NCI-H2081 treated with DMSO at 0.1 percent for 48 hours (cell line): Measurements from ENCODE around the gene CRIP1.

Experiments used
- DNase-seq: peaks from one replicate; lab custom pipeline; 2025; lab: John Stamatoyannopoulos, UW

Gene CRIP1

DNA sequence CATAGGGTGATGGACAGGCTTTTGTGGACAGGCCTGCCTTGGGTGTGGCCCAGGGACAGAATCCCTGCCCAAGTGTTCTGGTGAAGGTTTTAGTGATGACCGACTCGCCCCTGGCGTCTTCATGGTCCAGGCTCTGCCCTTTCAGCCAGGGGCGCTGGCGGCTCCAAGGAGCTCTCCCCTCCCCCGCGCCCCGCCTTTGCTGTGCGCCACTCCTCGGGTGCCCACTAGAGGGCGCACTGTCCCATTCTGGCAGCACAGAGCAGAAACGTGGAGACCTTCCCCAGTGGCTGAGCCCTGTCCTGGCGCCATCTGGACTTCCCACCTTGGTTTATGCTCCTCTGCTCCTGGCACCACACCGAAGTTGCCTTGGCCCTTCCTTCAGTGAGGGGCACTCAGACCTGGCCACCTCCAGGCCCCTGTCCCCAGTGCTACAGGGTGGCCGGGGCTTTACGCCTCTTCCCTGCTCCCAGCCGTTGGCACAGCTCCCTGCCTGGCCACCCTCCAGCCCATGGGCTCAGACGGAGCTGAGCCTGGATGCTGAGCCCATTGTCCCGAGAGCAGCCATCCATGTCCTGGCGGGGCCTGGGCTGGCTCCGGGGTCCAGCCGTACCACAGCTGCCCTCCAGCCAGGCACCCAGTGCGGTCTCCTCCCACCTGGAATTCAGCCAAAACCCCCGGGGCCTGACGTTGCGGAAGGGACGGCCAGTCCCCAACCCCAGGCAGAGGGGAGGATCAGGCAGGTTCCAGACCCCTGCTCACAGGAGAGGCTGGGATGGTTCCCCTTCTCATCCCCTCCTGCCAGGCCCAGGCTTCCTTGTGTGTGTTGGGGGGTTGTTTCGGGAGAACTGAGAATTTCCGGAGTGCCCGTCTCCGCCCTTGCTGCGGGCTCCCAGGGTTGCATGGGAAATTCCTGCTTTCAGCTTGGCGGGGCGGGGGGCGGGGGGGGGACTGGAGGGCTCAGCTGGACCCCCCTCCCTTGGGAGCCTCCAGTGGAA, 5.6 kb upstream of the CRIP1 start:
- peak; percentile 79 for DNase-seq

DNA sequence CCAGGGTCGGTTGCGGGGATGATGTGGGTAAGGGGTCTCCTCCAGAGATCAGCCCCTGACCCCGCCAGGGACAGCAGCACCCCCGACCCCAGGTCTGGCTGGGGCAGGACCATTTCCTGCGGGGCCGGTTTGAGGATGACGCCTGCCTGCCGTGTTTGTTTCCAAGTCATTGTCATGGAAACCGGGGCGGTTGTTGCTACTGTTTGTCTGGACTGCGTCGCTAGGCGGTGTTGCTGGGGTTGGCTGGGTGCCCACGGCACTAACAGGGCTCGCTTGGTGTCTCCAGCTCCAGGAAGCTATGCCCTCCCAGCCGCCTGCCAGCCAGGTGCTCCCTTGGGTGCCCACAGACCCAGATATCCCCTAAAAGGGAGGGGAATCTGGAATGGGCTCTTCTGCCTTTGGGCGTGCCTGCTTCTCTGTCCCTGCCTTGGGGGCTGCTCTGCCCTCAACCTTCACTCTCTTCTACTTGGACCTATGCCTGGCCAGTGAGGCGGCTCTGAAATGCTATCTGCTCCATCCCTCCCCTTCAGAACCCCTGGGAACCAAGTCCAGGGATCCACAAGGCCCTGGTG, 4.7 kb upstream of the CRIP1 start:
- peak; percentile 92 for DNase-seq

DNA sequence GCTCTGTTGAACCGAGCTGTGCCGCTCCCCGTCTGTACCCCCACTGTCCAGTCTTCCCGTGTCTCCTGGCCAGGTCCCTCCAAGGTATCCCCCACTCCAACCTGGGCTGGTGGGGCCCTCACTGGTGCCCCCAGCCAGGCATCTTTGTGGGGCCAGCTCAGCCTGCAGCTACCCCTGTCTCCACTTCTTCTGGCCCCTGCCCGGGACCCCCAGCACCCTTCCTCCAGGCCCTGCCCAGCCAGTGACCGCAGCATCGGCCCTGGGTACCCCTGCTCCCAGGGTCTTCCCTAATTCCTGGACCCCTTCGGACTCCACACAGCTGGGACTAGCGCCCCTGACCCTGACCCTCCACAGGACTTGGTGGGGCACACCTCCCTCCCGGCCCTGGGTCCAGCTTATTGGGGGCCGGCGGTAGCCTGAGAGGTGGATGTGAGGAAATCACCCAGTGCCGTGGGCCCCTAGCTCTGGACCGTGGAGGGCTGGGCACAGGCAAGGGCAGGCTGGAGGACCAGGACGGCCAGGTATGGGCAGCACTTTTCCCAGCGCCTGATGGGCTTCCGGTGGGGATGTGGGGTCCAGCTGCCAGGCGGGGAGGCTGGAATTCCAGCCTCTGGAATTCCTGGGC, 4.1 kb upstream of the CRIP1 start:
- no peak for DNase-seq

DNA sequence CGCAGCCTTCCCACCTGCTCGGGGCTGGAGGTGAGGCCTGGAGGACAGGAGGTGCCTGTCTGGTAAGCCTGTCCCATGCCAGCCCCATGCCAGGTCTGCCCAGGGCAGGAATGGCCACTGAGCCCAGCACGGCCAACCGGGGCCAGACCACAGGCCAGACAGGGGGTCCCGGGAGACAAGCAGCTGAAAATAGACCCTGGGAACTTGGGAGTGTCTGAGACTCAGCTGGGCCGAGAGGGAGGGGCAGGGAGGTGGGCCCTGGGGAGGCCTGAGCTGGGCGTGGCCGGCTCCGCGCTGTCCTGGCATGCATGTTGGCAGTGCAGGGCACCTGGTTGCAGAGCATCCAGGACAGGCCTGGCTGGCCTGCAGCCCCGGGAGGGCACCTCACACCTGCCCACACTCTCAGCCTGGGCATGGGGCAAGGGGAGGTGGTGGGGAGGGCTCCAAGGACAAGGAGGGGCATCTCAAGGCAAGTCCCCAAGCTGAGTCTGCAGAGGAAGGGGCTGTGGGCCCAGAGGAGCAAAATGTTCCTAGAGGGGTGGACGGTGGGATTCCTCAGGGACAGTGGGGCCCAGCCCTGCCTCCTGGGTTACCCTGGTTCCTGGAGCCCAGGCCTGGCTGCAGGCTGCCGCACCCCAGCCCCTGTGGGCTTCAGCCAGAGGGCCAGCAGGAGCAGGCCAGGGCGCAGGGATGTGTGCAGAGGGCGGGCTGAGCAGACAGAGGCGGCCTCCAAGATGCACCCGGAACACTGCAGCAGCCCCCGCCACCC, 3.2 kb upstream of the CRIP1 start:
- no peak for DNase-seq

DNA sequence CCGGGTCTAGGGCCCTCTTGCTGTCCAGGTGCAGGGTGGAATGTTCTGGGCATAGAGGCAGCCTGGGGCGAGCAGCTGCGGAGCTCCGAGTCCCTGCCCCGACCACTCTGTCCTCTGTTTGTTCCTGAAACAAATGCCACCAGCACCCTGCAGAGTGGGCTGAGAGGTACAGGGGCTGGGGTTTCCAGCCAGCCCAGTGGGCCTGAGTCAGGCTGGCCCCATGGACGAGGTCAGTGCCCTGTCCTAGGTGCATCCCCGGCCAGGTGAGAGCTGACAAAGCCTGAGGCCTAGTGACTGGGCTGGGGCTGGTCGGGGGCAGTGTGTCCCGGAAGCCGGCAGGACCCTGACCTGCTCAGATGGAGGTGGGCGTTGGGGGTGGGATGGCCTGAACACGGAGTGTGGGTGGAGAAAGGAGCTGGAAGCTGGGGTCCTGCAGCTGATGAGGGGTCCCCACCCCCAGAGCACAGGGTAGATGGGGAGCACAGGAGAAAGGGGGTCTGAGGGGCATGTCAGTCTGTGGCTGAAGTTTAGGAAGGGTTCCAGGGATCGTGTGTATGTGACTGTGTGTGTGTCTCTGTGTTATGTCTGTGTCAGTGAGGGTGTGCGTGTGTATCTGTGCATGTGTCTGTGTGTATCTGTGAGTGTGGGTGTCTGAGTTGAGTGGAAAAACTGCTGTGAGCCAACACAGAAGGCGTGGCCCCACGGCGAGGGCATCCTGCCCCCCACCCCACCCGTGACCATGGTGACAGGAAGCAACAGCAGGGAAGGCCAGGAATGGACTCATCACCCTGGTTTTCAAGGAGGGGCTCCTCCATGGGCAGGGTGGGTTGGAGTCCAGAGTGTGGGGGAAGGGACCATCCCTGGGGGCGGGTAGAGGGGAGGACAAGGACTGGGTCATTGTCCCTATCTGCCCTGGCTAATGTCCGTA, 2.4 kb upstream of the CRIP1 start:
- DNase-seq, result no peak

DNA sequence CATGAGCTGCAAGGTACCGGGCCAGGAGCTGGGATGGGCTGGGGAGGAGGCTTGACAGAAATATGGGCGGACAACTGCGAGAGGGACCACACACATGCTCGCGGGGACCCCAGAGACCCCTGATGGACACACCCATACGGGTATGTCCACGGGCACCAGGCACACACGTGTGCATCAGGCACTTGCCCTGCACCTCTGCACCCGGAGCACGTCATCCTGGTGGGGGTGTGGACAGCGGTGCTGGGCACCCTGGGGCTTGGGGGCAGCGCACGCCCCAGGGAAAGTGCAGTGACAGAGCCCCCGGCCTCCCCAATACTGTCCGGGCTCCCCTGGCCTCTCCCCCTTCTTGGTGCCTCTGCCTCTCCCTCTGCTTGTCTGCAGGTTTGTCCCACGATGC, 1.7 kb upstream of the CRIP1 start:
- no peak for DNase-seq

DNA sequence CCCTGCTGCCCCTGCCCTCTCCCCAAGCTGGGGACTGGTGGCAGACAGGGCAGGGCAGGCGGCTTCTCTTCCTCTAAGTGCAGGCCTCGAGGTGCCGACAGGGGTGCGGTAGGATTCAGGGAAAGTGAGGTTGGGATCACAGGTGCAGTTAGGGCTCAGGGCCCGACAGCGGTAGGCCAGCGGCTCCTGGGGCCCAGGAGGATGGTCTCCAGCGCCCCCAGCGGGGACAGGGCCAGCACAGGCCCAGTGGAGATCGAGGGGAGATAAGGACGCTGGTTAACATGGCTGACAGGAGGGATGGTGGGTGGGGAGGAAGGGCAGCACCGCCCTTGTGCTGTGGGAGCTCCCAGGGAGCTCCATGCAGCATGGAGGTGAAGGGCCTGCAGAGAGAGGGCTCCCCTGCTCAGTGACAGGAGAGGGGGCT, 935 bp upstream of the CRIP1 start:
- DNase-seq, result no peak

DNA sequence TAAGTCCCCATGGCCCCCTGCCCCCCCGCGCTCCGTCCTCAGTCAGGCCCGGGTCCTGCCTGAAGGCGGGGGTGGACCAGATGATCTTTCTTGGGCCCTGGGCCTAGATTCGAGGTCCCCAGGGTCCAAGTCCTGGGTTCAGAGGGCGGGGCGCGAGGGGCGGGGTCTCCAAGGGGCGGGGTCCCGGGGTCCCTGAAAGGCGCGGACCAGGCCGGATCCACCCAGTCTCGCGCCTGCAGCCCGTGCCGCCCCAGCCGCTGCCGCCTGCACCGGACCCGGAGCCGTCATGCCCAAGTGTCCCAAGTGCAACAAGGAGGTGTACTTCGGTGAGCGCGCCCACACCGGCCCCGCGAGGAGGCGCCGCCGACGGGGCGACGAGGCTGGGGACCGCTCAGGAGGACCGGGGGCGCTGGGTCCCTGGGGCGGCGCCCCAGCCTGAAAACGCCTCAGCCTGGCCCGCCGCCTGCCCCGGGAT, 325 bp downstream of the CRIP1 start:
- no peak for DNase-seq

DNA sequence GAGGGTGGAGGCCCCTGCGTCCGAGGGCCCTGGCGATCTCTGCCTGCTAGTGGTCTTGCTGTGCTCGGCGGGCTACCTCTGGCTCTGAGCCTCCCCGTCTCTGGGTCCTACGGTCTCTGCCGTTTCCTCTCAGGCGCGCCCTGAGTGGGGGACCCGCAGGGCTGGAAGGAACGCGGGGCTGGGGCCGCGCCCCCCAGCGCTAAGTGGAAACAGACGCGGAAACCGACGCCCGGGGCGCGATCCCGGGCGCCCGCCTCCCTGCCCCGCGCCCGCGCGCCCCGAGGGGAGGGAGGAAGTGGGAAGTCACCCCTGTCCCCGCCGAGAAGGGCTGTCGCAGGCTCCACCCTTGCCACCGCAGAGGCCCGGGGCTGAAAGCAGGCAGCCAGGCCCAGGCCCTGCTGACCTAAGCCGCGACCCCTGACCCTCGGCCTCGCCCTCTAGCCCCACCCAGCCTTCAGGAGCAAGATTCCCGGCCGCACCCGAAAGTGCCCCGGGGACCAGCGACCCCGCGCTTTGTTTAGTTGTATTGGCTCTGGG, 831 bp downstream of the CRIP1 start:
- no peak for DNase-seq

DNA sequence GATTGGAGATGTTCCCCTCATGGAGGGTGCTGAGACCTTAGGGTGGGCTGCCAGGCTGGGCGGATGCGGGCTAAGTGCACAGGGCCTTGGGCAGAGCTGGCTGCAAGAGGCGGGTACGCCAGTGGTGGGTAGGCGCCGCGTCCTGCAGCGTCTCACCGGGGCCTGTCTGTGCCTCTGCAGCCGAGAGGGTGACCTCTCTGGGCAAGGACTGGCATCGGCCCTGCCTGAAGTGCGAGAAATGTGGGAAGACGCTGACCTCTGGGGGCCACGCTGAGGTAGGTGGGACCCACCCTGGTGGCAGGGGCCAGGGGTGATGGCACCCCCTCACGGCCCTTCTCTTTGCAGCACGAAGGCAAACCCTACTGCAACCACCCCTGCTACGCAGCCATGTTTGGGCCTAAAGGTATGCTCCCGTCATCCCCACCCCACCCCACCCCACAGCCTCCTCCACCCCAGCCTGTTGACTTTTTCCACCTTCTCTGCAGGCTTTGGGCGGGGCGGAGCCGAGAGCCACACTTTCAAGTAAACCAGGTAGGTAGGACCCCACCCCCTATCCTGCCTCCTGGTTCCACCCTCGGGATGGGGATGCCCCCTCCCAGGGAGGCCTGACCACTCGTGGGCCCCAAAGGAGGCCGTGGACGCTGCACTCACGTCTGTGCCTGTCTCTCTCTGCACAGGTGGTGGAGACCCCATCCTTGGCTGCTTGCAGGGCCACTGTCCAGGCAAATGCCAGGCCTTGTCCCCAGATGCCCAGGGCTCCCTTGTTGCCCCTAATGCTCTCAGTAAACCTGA, 1.5 kb downstream of the CRIP1 start:
- DNase-seq, result no peak

DNA sequence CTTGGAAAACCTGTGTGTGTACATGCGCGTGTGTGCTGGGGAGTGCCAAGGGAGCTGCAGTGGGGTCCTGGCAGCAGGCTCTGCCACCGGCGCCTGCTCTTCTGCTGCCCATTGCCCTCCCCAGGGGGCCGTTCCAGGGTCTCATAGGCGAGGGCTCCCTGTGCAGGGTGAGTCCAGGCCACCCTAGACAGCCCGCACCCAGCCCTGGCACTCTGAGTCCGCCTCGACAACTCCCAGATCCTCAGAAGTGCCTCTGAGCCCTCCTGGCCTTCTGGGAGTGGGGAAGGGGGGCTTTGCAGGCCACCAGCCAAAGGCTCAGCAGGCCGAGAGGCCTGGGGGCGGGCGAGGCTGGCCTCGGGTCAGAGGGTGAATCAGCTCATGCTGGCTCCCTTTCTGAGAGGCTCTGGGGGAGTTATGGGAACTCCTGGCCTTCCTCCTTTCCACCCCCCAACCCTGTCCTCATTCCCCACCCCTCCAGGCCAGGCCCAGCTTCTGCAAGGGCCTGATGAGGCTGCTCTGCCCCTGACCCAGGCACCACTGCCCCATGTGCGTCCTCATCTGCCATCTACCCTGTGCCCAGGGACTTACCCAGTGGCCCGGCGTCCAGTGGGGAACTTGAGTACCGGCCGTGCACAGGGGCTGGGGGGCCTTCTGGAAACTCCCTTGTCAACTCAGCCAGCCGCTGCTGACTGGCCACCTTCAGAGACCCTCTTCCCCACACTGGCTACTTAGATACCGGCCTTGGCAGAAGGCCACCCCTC, 2.3 kb downstream of the CRIP1 start:
- DNase-seq, result no peak

DNA sequence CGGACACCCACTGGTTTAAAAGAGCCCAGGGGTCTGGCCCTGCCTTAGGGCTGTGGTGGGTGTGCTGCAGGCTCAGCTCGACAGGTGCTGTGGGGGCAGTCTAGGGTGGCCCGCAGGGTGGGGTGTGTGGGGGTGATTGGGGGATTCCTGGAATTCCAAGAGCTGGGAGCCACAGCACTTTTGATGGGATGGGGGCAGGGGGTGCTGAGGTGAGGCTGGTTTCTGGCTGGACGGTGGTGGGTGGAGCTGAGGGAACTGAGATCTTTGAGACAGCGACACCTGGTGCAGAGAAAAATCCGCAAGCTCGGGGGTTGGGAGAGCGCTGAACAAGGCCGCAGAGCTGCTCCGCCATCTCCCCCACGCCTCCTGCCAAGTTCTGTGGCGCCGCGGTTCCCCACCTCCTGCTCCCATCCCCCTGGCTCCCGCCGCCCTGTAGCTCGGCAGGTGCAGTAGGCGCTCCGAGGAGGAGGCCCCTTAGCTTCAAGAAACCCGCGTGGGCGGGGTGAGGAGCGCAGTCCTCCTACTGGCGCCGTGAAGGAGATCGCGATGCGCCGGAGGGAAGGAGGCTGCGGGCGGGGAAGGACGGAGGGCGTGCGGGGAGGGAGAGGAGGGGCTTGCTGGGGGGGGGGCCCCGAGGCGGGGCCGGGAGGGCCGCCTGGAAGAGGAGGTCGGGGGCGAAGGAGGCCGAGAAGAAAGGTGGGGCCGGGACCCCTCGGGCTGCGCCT, 3.0 kb downstream of the CRIP1 start:
- DNase-seq, result peak; percentile 70

DNA sequence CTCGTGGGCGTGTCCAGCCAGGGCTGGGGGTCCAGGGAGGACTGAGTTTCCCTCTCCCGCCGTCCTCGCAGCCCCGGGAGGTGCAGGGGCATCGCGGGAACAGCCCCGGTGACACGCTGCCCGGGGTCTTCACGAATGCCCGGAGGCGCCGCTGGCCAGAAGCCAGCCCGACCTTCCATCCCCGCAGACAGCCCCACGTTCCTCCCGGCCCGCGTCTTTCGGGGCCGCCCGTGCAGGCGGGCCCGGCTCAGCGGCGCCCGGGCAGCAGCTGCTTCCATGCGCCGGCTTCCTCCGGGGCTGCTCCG, 3.5 kb downstream of the CRIP1 start:
- DNase-seq, result no peak

DNA sequence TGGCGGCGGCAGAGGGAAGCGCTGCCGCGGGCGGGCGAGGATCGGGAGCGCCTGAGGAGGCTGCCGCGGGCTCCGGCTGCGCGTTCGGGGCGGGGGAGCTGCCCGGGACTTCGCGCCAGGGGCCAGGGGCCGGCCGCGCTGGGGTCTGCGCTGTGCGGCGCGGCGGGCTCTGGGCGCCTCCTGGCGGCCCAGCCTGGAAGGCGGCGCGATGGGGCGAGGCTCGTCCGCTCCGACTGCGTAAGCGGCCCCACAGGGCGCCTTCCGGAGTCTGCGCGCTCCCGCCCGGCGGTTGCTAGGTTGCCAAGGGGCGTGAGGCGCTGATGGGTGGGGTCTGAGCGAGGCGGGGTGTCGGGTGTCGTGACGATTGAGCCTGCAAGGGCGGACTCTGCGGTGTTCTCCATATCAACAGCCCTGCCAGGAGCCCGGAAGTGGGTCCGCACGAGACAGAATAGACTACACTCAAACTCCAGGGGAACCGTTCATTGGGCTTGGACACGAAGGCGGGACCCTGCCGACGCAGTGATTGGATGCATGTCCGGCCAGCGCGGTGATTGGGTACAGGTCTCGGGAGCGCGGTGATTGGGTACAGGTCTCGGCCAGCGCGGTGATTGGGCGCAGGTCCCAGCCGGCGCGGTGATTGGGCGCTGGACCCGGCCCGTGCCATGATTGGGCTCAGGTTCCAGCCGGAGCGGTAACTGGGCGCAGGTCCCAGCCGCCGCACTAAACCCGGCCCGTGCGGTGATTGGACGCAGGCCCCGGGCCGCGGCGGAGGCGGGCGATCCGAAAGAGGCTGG, 4.1 kb downstream of the CRIP1 start, which contains the start of gene TEDC1:
TEDC1 (plus strand) TSS at position 675 of the 794 bp plus-strand sequence. CDS start 130 bp downstream, outside the sequence.
- peak; percentile 100 for DNase-seq

DNA sequence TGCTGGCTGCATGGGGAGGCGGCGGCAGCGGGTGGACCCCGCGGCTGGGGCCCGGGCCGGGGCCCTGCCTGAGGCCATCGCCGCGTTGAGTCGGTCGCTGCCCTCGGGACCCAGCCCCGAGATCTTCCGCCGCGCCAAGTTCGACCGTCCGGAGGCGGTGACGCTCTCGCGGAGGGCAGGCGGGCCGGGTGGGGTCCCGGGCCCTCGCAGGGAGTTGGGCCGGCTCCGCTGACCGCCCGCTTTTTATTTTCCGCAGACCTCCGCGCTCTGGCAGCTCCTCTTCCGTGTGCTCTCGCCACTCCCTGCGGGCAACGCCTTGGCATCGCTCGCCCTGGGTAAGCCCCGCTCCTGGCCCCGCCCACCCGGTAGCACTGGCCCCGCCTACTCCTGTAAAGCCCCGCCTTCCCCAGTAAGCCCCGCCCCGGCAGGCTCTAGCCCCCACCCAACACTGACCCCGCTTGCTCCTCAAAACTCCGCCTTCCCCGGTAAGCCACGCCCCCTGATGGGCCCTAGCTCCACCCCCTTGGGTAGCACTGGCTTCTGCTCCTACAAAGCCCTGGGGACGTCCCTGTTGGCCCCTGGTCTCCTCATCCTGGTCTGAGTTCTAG, 4.8 kb downstream of the CRIP1 start:
- no peak for DNase-seq

DNA sequence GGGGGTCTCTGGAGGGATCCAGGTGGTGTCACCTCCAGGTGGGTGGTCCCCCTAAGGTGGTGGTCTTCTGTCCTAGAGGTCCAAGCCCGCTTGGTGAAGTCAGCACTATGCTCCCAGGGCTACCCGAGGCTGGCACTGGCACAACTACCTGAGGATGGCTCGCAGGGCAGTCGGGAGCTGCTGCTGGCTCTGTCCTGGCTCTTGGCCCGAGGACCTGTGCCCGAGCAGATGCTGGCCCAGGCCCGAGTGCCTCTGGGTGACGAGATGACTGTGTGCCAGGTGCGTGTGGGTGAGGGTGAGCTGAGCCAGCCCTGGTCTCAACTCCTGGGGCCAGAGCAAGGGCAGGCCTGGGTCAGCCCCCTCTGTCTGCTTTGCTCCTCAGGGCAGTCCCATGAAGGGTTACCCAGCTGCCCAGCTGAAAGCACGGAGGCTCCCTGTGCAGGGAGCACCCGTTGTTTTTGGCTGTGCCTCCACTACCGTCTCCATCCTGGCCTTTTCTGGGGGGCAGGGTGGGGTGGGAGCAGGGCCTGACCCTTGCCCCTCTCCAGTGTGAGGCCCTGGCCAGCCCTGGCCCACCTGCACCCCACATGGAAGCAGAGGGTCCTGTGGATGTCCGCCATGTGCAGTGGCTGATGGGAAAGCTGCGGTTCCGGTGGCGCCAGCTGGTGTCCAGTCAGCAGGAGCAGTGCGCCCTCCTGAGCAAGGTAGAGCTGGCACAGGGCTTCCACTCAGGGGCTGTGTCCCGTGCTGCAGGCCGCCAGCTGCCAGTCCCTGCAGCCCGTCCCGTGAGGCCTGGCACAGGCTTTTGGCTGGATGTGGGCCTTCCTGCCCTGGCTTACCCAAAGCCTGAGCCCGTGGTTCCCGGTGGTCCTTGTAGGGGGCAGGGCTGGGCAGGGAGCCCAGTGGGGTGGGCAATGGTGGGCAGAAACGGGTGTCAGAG, 5.6 kb downstream of the CRIP1 start:
- DNase-seq, result no peak
